Cardiac fibroblast (primary cell): Measurements from ENCODE around the gene HOATZ.

Experiments
- DNase-seq, 2 donors: peaks; one replicate each; pipeline versions ENCODE4 v3.0.0 to v3.0.0-alpha.2; 2010; ENCODE audit warnings: low read depth in 2 of 2
- H3K4me3 ChIP-seq, 2 donors: replicated peaks in 1 of 2; 1 replicate in 1 of 2; 2 replicates in 1 of 2; pipeline ENCODE4 v1.5.1; 2011; ENCODE audit warnings: low read depth in 2 of 2, low read length in 2 of 2, mild to moderate bottlenecking in 2 of 2, moderate library complexity in 1 of 2
- CTCF ChIP-seq: IDR thresholded peaks from one replicate; pipeline ENCODE4 v1.5.1; 2011; ENCODE audit warnings: low read depth, mild to moderate bottlenecking, low read length, inconsistent platforms

Gene HOATZ

GRCh38 chr11:111535281-111535680 lies 20.7 kb downstream of the HOATZ start:
- no peak overlapping the region for H3K4me3 ChIP-seq
- no peak for DNase-seq
- no peak for TF ChIP-seq CTCF

GRCh38 chr11:111537336-111537860 lies 22.8 kb downstream of the HOATZ start:
- TF ChIP-seq CTCF = no peak
- no peak overlapping the region for H3K4me3 ChIP-seq
- no peak for DNase-seq

- H3K4me3 ChIP-seq = no peak overlapping the region
- no peak for TF ChIP-seq CTCF
- no peak for DNase-seq
These were observed 24.0 kb downstream of the HOATZ start for GRCh38 chr11:111538407-111539114.

- no peak overlapping the region for H3K4me3 ChIP-seq
- DNase-seq = no peak
These were observed 25.0 kb downstream of the HOATZ start for GRCh38 chr11:111539426-111540113.

GRCh38 chr11:111540114-111540936 lies 25.7 kb downstream of the HOATZ start, which contains the start of gene LAYN:
LAYN (plus strand) TSS chr11:111540720; CDS start chr11:111540844, 124 bp downstream.
- no peak for TF ChIP-seq CTCF
- H3K4me3 ChIP-seq = peak within 1 kb of the TSS; percentile 53 to 58
- peak in 1 of 2 donors; percentile 47 for DNase-seq

More at GRCh38 chr11:111539426-111540113, 25.0 kb downstream of the HOATZ start:
- no peak for TF ChIP-seq CTCF

GRCh38 chr11:111540937-111541253 lies 26.3 kb downstream of the HOATZ start:
- no peak for DNase-seq

More at GRCh38 chr11:111540937-111541253, 26.3 kb downstream of the HOATZ start:
- peak overlapping the region; percentile 53 to 58 for H3K4me3 ChIP-seq
- no peak for TF ChIP-seq CTCF
